ENCODE results near the gene CTBP2.

Gene CTBP2

DNA sequence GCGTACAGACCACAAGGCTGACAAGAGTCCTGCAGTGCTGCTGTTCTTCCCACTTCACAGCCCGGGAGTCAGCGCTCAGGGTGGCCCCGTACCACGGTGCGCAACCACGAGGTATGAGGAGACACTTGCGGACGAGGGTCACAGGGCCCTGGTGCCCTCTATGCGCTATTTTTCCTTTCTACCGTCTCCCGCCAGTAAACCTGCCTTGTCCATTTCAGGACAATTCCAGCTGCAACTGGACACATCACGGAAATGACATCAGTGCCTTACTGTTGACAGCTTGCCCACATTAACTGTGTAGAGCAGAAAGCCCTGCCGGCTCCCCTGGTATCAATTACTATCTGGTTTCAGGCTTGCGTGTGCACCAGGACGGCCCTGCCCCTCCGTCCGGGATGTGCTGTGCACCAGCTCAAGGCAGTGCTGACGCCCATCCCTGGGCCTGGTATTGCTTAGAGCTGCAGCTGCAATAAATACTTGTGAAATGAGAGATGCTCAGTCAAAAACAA lies 153.4 kb downstream of the CTBP2 start:
- peak; percentile 85 for DNase-seq

DNA sequence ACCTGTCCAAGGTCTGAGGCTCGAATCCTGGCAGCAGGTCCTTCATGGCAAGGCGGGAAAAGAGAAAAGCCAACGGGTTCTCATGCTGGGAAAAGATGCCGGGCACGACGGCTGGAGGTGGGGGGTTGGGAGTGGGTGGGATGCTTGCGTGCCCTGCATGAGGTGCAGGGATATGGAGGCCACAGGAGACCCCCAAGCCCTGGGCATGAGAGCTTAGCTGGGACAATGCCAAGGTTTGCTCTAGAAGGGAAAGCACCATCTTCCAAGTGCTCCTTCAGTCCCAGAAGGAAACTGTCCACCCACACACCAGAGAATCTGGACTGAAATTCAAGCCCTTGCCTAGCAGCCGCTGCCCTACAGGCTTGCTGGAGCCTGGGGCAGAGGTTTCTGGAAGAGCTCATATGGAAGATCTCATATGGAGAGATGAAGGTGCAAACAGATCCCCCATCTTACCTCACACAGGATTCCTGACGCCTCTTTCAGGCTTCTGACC lies 154.1 kb downstream of the CTBP2 start:
- no peak for DNase-seq

DNA sequence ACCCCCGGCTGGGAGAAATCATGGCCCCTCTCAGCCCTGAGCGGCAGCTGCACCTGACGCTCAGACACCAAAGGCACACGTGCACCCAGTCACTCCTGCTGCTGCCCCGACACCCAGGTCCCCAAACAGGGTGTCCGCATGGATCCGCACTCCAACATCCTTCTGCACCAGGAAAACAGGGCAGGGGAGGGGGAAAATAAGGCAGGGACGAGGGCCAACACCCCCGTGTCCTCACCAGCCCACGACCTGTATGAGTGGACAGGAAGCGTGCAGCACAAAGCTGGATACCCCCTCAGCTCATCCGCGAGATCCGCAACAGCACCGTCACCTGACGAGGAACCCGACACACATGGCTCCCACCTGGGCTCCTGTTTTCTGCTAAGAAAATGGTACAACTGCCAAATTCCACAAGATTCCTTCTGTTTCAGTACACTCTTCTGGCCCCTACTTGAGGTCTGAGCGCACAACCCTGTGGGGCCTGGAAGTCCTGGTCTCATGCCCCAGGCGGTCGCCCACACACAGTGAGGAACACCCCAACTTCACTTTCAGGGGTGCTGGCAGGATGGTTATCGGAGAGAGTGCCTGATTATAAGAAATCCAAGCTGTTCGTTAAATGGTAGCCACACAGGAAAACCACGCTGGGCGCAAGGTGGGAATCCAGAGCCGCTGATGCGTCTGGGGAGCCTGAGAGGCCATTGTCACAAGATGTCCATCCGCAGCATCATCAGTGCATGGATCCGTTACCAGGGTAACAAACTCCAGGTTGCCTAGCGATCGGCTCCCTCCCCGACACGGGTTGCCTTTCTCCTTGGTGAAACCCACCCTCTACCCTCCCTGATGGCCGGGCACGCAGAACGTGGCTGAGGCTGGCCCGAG lies 154.8 kb downstream of the CTBP2 start:
- DNase-seq: no peak

DNA sequence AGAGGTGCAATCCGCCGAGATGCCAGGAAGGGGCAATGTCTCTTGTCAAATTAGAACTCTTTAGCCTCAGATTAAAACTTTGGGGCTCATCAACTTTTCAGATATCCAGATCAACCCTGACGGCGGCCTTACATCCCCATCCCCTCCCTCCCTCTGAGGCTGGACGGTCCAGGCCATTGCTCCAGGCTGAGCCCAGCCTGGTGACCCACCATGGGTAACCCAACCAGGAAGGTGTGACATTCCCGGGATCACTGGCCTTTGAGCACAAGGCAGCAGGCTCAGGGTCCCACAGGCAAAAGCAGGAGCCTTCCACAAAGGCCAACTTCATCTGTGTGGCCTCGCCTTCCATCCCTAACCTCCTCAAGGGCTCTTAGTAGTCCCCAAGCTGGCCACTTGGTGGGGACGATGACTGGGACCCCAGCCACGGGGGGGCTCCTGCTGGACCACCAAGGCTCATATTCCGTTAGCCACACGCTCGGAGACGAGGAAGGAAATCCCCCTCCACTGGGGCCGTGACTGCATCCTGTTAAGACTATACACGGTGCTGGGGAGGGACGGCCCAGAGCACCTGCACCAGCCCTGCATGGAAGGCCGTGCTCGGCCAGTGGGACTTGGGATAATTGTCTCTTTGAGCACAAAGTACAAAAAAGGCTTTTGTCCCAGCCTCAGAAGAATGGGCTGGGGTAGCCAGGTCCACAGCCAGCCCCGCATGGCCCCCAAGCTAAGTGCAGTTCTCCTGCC lies 155.6 kb downstream of the CTBP2 start:
- no peak for DNase-seq

- no peak for DNase-seq
Observed at GRCh38 chr10:125003901-125004467, 156.4 kb downstream of the CTBP2 start.

- DNase-seq: no peak
Observed at GRCh38 chr10:125003146-125003900, 157.0 kb downstream of the CTBP2 start.

DNA sequence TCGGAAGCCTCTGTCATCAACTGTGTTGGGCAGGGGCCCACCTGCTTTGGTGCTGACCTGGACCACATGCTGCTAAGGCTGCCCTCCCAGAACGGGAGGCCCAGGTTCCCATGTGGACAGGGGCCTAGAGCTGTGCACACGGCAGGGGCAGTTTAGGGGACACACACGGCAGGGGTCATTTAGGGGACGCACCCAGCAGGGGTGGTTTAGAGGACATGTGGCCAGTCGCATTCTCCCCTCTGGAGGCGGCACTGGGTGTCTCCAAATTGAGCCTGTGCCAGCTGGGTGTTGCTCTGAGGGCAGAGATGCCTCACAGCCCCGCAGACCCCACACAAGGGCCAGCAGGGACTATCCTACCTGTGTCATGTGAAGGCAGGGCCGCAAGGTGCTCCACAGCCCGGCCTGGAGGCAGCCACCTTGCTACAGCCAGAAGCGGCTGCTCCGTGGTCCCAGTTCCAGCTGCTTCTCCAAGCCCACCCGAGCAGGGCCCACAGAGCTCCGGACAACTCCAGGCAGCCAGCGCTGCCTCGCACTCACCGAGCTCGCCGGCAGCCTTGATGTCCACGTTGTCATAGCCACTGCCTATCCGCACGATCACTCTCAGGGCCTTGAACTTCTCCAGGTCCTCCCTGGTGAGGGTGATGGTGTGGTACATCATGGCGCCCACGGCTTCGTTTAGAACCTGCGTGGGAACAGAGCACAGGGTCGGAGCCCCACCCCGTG lies 157.8 kb downstream of the CTBP2 start:
- no peak for DNase-seq

DNA sequence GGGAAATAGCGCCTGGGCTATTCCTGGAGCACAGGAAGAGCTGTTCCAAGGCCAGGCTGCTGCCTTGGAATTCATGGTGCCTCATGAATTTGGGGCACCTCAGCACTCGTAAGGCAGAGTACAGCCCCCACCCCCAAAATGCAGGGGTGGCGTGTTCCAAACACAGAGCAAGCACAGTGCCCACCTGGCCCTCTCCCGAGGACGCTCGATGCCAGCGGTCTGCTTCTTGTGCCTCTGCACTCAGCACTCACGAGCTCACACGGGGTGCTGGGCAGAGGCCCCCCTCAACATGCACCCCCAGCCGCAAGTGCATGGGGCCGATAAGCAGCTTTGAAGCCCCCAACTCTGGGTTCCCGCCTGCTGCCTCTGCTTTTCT lies 158.3 kb downstream of the CTBP2 start:
- DNase-seq: no peak

DNA sequence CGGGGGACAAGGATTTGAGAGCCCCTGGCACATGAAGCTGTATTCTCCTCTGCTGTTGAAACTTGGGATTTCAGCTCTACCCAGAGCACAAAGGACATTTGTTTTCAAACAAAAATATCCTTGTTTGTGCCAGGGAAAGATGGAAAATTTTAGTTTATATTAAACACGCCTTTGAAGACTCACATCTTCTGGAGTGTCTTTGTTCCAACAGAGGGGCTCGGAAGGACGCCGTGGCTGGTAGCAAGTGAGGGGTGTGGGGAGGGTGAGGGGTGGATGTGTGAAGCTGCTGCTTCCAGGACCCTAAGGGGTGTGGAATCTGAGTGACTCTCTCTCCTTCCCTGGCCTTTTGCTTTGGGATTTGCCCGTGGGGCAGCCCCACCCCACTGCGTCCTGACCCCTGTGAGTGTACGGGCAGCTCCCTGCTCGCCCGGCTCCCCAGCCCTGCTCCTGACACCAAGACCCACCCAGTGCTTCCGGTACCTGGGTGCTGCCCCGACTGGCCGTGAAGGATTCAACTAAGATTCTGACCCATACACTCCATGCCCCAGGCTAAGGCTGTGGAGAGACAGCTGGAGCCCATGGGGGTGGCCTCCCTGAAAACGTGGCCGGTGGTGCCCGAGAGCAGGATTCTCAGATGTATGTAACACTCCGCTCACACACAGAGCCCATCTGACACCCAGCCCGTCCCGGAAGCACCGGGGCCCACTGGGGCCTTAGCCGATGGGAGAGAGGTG lies 158.9 kb downstream of the CTBP2 start:
- DNase-seq: no peak

- DNase-seq: peak; percentile 51
Observed at GRCh38 chr10:125000366-125001312, 159.7 kb downstream of the CTBP2 start.

GRCh38 chr10:124999433-125000365 lies 160.7 kb downstream of the CTBP2 start:
- peak; percentile 92 for DNase-seq

DNA sequence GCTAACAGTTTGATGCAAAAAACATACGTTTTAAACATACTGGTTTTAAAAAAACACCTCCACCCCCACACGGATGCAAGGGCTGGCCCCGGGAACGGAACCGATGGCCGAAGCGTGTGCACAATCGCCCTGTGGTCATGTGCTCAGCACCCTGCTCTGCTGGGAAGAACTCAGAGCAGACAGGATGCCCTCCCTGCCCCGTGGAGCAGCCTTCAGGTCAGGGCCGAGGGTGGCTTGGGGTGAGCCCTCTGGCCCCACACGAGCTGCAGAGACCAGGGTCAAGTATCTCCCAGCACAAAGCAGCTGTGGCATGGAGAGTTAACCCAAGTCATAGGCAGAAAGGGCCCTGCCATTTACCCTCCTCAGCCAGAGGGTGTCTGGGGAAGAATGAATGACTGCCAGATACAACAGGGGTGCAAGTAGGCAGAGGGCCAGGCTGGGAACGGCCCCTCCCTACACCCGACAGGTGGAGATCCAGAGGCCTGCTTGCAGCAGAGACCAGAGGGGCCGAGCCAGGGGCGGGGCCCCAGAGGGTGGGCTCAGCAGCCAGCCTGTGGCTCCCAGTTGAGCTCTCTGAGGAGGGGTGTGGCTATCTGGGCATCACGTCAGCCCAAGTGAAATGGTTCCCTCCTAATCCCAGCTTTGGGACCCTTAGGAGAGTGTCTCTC lies 161.6 kb downstream of the CTBP2 start:
- DNase-seq: no peak

- no peak for DNase-seq
Observed at GRCh38 chr10:124997771-124998623, 162.4 kb downstream of the CTBP2 start.

DNA sequence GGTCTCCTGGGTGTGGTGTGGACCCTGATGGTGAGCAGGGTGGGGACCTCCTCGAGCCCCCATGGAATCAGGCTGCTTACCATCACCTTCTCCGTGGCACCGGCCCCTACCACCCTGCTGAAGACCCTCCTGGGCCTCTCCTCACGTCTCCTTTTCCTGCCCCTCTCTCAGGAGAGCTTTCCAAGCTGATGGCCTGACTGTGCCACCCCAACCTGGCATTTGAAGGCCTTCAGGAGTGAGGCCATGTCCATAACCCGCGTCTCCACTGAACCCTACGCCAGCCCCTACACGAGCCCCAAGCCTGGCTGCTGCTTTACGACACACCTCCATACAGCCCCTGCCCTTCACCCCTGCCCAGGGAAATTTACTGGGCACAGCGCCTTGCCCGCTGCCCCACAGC lies 163.1 kb downstream of the CTBP2 start:
- no peak for DNase-seq

- DNase-seq: no peak
Observed at GRCh38 chr10:124996854-124997215, 163.5 kb downstream of the CTBP2 start.

DNA sequence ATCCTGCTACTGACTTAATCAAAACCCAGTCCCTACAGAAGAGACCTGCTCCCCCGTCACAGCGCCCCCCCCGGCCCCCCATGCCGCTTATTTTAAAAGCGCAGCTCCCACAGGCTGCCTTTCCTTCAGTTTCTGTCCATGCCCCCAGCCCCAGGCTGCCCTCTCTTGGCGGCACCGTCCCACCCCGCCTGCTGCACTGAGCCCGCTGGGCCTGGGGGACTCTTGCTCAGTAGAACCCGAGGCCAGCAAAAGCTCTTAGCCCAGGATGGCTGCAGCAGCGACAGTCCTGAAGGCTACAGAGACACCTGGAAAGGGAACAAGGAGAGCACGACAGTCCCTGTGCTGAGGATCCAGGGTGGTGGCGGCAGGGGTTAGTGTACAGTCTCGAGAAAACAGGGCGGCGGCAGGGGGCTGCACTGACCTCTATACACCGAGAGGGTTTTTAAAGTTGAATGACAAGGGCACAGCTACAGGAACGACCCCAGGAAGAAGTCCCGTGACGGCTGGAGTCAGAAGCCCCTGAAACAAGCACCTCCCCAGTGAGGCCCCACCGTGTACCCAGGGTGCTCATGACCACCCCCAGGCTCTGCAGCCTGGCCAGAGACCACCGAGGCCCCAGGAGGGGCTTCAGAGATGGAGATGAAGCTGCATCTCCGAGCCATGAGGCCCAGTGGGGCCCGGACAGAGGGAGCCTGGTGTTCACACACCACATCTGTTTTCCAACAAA lies 164.1 kb downstream of the CTBP2 start:
- no peak for DNase-seq
